Measurements from ENCODE around the gene ELMO1. TPM values are rescaled to one million over a fixed set of nuclear protein-coding genes. Genes with fewer than 3 reads are reported as not detected.

The ELMO1 gene
- total RNA-seq, 1 experiment from 2014 or later = not detected

DNA sequence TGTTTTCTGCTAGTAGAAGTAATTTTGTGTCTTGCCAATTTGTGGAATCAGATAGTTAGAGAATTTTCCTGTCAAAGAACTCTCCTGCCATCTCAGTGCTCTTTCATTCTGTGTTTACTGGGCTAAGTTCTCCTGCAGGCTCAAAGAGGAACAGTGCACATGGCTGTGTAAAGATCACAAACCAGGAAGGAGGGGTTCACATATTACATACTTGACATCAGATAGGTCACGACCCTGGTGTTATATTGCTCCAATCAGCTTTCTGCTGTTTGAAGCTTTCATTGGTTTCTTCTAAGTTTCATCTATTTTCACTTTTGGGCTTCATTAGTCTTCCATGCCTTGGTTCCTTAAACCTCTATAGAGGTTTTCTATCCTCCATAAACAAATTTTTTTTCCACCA lies 13.5 kb upstream of the ELMO1 start:
- BruUV-seq (replicated peaks) = no TSS peak
- ChIA-PET CTCF (interaction anchor here (0.6 kb wide), 1 partner anchor 181 kb away, joined by 4 read pairs; no protein-coding TSS in a partner anchor), POLR2A (ENCODE audit: low non-redundant PET) (no interaction called here)
- intact Hi-C loops (cut with micrococcal nuclease; ENCODE audit: unreplicated experiment) = no loop called here
- Histone ChIP-seq H3K36me3 (ENCODE audit: insufficient read depth, low read length, poor library complexity, severe bottlenecking) (no peaks in the 10 kb centered on the region), H3K4me1 (ENCODE audit: insufficient read depth, low read length, poor library complexity, severe bottlenecking) (no peaks in the 10 kb centered on the region), H3K27ac (ENCODE audit: low read depth, low read length, poor library complexity, severe bottlenecking) (no peak overlapping the region), H3K9me3 (ENCODE audit: low read depth, low read length, poor library complexity, severe bottlenecking) (no peaks in the 10 kb centered on the region), H3K4me3 (ENCODE audit: low read depth, low read length, poor library complexity, severe bottlenecking) (no peak overlapping the region), H3K27me3 (replicated peaks; ENCODE audit: insufficient read depth, low read depth, low read length, poor library complexity) (no peaks in the 10 kb centered on the region)
- no peak for TF ChIP-seq EZH2 (IDR thresholded peaks at IDR 0.05; ENCODE audit: borderline replicate concordance, low read depth, low read length, poor library complexity, severe bottlenecking)
- TF ChIP-seq, protein P1, sequence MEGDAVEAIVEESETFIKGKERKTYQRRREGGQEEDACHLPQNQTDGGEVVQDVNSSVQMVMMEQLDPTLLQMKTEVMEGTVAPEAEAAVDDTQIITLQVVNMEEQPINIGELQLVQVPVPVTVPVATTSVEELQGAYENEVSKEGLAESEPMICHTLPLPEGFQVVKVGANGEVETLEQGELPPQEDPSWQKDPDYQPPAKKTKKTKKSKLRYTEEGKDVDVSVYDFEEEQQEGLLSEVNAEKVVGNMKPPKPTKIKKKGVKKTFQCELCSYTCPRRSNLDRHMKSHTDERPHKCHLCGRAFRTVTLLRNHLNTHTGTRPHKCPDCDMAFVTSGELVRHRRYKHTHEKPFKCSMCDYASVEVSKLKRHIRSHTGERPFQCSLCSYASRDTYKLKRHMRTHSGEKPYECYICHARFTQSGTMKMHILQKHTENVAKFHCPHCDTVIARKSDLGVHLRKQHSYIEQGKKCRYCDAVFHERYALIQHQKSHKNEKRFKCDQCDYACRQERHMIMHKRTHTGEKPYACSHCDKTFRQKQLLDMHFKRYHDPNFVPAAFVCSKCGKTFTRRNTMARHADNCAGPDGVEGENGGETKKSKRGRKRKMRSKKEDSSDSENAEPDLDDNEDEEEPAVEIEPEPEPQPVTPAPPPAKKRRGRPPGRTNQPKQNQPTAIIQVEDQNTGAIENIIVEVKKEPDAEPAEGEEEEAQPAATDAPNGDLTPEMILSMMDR (conservative IDR thresholded peaks at IDR 0.05; ENCODE audit: low read depth, low read length) = no peak
- no peak for DNase-seq (ENCODE audit: low spot score)

DNA sequence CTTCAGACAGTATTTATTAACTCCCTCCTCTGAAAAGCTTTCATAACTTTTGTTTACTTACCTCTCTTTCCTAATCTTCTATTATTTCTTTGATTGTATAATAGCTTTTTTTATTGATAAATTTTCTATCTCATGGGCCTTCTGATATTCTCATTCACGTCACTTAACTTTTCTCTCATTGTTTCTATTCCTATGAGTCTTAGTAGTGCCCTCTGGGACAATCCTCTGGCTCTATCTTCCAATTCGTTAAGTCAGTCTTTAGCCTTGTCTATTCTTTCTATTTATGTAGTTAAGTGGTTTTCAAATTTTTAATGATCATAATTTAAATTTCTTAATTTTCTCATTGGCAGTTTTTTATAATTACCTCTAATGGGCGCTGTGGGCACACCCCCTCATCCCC lies 6.4 kb upstream of the ELMO1 start:
- BruUV-seq (replicated peaks) = no TSS peak
- POLR2A ChIA-PET (ENCODE audit: low non-redundant PET) = no interaction called here

DNA sequence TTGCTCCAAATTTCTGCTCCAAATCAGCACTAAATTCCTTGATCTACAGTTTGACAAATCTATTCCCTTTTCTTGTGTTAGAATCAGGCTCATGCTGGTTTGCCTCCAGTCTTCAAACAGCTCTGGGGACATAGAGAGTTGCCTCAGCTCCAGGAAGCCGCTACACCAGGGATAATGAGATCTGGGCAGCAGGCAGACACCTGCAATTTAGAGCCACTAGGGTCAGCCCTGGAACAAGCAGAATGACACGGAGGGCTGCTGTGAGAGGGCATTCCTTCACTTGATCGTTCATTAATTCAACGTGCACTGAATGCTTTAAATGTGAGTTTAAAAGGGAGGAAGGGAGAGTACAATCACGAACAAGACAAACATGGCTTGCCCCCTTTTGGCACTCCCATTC lies 3.7 kb upstream of the ELMO1 start:
- Histone ChIP-seq H3K27me3 (replicated peaks; ENCODE audit: insufficient read depth, low read depth, low read length, poor library complexity) (peaks cover 45% of the 10 kb centered on the region), H3K36me3 (ENCODE audit: insufficient read depth, low read length, poor library complexity, severe bottlenecking) (no peaks in the 10 kb centered on the region), H3K4me1 (ENCODE audit: insufficient read depth, low read length, poor library complexity, severe bottlenecking) (peaks cover 13% of the 10 kb centered on the region), H3K4me3 (ENCODE audit: low read depth, low read length, poor library complexity, severe bottlenecking) (no peak overlapping the region), H3K9me3 (ENCODE audit: low read depth, low read length, poor library complexity, severe bottlenecking) (no peaks in the 10 kb centered on the region), H3K27ac (ENCODE audit: low read depth, low read length, poor library complexity, severe bottlenecking) (no peak overlapping the region)
- no TSS peak for BruUV-seq (replicated peaks)
- no peak for DNase-seq (ENCODE audit: low spot score)
- ChIA-PET POLR2A (ENCODE audit: low non-redundant PET) (no interaction called here), CTCF (no interaction called here)
- intact Hi-C loops (cut with micrococcal nuclease; ENCODE audit: unreplicated experiment) = no loop called here
- TF ChIP-seq, protein P1 (conservative IDR thresholded peaks at IDR 0.05; ENCODE audit: low read depth, low read length) = no peak
- TF ChIP-seq EZH2 (IDR thresholded peaks at IDR 0.05; ENCODE audit: borderline replicate concordance, low read depth, low read length, poor library complexity, severe bottlenecking) = no peak

More for the DNA sequence above, 6.4 kb upstream of the ELMO1 start:
- CTCF ChIA-PET = no interaction called here
- intact Hi-C loops (cut with micrococcal nuclease; ENCODE audit: unreplicated experiment) = no loop called here
- DNase-seq (ENCODE audit: low spot score) = no peak
- H3K4me1 ChIP-seq (ENCODE audit: insufficient read depth, low read length, poor library complexity, severe bottlenecking) = no peaks in the 10 kb centered on the region
- H3K4me3 ChIP-seq (ENCODE audit: low read depth, low read length, poor library complexity, severe bottlenecking) = no peak overlapping the region
- H3K36me3 ChIP-seq (ENCODE audit: insufficient read depth, low read length, poor library complexity, severe bottlenecking) = no peaks in the 10 kb centered on the region
- no peaks in the 10 kb centered on the region for H3K9me3 ChIP-seq (ENCODE audit: low read depth, low read length, poor library complexity, severe bottlenecking)
- H3K27ac ChIP-seq (ENCODE audit: low read depth, low read length, poor library complexity, severe bottlenecking) = no peak overlapping the region
- TF ChIP-seq EZH2 (IDR thresholded peaks at IDR 0.05; ENCODE audit: borderline replicate concordance, low read depth, low read length, poor library complexity, severe bottlenecking) = no peak
- TF ChIP-seq, protein P1 (conservative IDR thresholded peaks at IDR 0.05; ENCODE audit: low read depth, low read length) = no peak
- H3K27me3 ChIP-seq (replicated peaks; ENCODE audit: insufficient read depth, low read depth, low read length, poor library complexity) = peaks cover 17% of the 10 kb centered on the region

Measured in A673 (cell line).